ENCODE results near the gene POC1A. TPM values are rescaled to one million over a fixed set of nuclear protein-coding genes. Genes with fewer than 3 reads are reported as not detected.

POC1A gene
- total RNA-seq, 1 experiment from 2014 or later = 29.0 TPM

DNA sequence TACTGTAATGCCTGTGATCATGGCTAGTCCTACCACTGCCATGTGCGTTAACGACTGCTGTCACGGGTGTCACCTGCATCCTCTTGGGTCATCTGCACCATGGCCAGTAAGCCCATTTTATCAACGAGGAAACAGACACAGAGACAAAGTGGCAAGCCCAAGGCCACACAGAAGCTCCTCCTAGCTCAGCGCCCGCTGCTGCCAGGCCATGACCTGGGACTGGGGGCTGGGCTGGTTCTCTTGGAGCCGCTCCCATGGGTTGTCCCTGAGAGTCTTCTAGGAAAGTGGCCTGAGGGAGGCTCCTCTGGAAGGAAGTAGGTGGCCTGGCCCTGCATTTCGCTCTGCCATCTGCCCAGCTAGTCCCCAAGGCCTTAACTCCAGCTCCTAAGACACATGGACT, 102.8 kb downstream of the POC1A start:
- Histone ChIP-seq H3K18ac (ENCODE audit: insufficient read length, low read depth, low read length) (no peak overlapping the region), H3K4me2 (ENCODE audit: insufficient read depth, insufficient read length, low read length) (no peak overlapping the region), H4K91ac (ENCODE audit: insufficient read length, low read depth, low read length) (no peak overlapping the region), H3K9me3 (ENCODE audit: control insufficient read depth, low read depth, low read length) (no peaks in the 10 kb centered on the region), H3K23ac (ENCODE audit: insufficient read length, low read depth, low read length) (no peak overlapping the region), H3T11ph (ENCODE audit: low read length) (no peak overlapping the region), H3K79me2 (ENCODE audit: insufficient read depth, low read length) (no peaks in the 10 kb centered on the region), H2BK120ac (ENCODE audit: low read depth, low read length, poor library complexity, severe bottlenecking) (no peak overlapping the region), H2AK5ac (ENCODE audit: insufficient read length, low read length) (no peak overlapping the region), H3K56ac (ENCODE audit: insufficient read length, low read depth, low read length) (no peak overlapping the region), H3K79me1 (ENCODE audit: insufficient read depth, low read depth, low read length, poor library complexity, severe bottlenecking) (no peaks in the 10 kb centered on the region), H3K27ac (ENCODE audit: insufficient read length, low read depth, low read length) (no peak overlapping the region), H2AFZ (ENCODE audit: low read length) (no peak overlapping the region), H3K4me1 (ENCODE audit: insufficient read depth, low read length) (peaks cover 5% of the 10 kb centered on the region; the same call in 1 of the 2 replicates), H4K8ac (replicated peaks; ENCODE audit: insufficient read length, low read depth, low read length) (no peak overlapping the region), H3K4ac (ENCODE audit: low read depth, low read length) (no peak overlapping the region), H2BK12ac (ENCODE audit: insufficient read length, low read depth, low read length) (no peak overlapping the region), H4K5ac (ENCODE audit: insufficient read length, low read depth, low read length) (no peak overlapping the region), H2BK20ac (ENCODE audit: low read depth, low read length, poor library complexity, severe bottlenecking) (no peak overlapping the region), H2BK5ac (ENCODE audit: insufficient read length, low read length) (no peak overlapping the region), H3K9ac (ENCODE audit: extremely low read depth, insufficient read length, low read length) (no peak overlapping the region), H3K27me3 (ENCODE audit: insufficient read depth, low read length) (no peaks in the 10 kb centered on the region), H4K20me1 (ENCODE audit: control insufficient read depth, insufficient read depth, insufficient read length) (no peaks in the 10 kb centered on the region), H3K14ac (ENCODE audit: insufficient read depth, low read length) (no peak overlapping the region), H3K23me2 (ENCODE audit: insufficient read length, low read depth, low read length, poor library complexity, severe bottlenecking) (peaks cover 10% of the 10 kb centered on the region), H2BK15ac (ENCODE audit: low read depth, low read length) (no peak overlapping the region)
- DNase-seq = no peak
- no peak for TF ChIP-seq CTCF (conservative IDR thresholded peaks at IDR 0.05)
- Mint-ChIP-seq H3K27ac (no peak overlapping the region), H3K4me3 (no peak overlapping the region), H3K9me3 (no peaks in the 10 kb centered on the region), H3K36me3 (ENCODE audit: insufficient read depth in 1 of 3, low read depth in 3 of 3) (peaks cover 15 to 44% (median 35%) of the 10 kb centered on the region in 3 experiments; a peak in 6 of 7 replicates), H3K27me3 (ENCODE audit: low read depth) (peaks cover 2% of the 10 kb centered on the region; the same call in 1 of the 2 replicates), H3K4me1 (peaks cover 16 to 22% of the 10 kb centered on the region in 2 experiments)
- WGBS (ENCODE audit: extremely low coverage, insufficient read length, low lambda C conversion rate) = no CpG with 5 or more reads among the region's 8 CpGs

Data from H9 (cell line).